ENCODE measurements around the gene NEK9. TPM values are rescaled to one million over a fixed set of nuclear protein-coding genes. Genes with fewer than 3 reads are reported as not detected.

NEK9 gene
- total and polyA plus RNA-seq, 9 of the 15 experiments (the other 6 are each of a cell fraction or from before 2014, with no cell fraction given): 2.8 to 39.6 (median 19.8) TPM

DNA sequence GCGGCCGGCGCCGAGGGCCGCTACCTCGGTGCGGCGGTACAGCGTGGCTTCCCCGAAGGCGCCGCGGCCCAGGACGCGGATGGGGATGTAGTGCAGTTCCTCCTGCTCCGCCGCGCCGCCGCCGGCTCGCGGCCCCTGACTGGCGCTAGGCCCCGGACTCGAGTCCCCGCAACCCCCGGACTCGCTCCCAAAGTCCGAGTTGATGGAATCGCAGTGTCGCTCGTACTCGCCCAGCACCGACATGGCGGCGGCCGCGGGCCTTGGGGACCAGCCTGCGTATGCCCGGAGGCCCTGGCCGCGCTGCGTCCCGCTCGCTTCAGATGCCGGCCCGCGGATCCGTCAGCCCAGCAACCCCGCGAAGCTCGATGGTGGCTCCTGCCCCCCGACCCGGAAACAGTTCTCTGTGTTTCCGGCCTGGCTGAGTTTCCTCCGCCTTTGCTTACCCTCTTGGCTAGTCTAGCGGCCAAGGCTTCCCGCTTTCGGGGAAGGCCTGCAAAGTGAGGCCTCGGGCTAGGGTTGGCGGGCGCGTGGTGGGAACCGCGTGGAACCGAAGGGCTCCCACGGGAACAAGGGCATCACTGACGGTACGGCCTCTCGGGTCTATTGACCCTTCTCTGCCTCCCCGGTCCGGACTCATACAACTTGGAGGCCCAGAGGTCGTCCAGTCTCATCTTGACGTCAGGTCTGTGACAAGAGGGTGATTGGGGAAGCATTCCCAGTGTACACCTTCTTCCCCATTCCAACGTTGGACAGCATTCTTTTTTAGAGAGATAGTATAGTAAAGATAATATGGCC lies at the start of gene NEK9 (continued):
- TF ChIP-seq, protein P1, sequence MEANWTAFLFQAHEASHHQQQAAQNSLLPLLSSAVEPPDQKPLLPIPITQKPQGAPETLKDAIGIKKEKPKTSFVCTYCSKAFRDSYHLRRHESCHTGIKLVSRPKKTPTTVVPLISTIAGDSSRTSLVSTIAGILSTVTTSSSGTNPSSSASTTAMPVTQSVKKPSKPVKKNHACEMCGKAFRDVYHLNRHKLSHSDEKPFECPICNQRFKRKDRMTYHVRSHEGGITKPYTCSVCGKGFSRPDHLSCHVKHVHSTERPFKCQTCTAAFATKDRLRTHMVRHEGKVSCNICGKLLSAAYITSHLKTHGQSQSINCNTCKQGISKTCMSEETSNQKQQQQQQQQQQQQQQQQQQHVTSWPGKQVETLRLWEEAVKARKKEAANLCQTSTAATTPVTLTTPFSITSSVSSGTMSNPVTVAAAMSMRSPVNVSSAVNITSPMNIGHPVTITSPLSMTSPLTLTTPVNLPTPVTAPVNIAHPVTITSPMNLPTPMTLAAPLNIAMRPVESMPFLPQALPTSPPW (CRISPR knock-in tag; IDR thresholded peaks at IDR 0.05): peak; percentile 42; the same call in 1 of the 2 replicates
- TF ChIP-seq GATA2 (CRISPR knock-in tag; IDR thresholded peaks at IDR 0.05) (no peak), TCF3 (CRISPR knock-in tag; IDR thresholded peaks at IDR 0.05) (no peak), ATF7 (IDR thresholded peaks at IDR 0.05) (peak; percentile 60; the same call in 1 of the 2 replicates), ATF1 (CRISPR knock-in tag; IDR thresholded peaks at IDR 0.05) (no peak), ATF1 (tag; IDR thresholded peaks at IDR 0.05) (peak; percentile 76), ZNF695 (CRISPR knock-in tag; IDR thresholded peaks at IDR 0.05) (no peak), RAD21 (CRISPR knock-in tag; conservative IDR thresholded peaks at IDR 0.05 in 1 of 2, IDR thresholded peaks at IDR 0.05 in 1 of 2) (no peak), CBFA2T2 (conservative IDR thresholded peaks at IDR 0.05) (no peak), ZNF347 (CRISPR knock-in tag; IDR thresholded peaks at IDR 0.05; ENCODE audit: low read depth) (no peak), ZNF589 (CRISPR knock-in tag; IDR thresholded peaks at IDR 0.05; ENCODE audit: low read depth) (no peak), ZBTB49 (CRISPR knock-in tag; IDR thresholded peaks at IDR 0.05; ENCODE audit: borderline replicate concordance) (no peak), THRA (IDR thresholded peaks at IDR 0.05) (no peak), HMG20B (CRISPR knock-in tag; IDR thresholded peaks at IDR 0.05) (no peak)
- TF ChIP-seq, protein P2, sequence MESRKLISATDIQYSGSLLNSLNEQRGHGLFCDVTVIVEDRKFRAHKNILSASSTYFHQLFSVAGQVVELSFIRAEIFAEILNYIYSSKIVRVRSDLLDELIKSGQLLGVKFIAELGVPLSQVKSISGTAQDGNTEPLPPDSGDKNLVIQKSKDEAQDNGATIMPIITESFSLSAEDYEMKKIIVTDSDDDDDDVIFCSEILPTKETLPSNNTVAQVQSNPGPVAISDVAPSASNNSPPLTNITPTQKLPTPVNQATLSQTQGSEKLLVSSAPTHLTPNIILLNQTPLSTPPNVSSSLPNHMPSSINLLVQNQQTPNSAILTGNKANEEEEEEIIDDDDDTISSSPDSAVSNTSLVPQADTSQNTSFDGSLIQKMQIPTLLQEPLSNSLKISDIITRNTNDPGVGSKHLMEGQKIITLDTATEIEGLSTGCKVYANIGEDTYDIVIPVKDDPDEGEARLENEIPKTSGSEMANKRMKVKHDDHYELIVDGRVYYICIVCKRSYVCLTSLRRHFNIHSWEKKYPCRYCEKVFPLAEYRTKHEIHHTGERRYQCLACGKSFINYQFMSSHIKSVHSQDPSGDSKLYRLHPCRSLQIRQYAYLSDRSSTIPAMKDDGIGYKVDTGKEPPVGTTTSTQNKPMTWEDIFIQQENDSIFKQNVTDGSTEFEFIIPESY (CRISPR knock-in tag; IDR thresholded peaks at IDR 0.05): no peak
- TF ChIP-seq, protein P3, sequence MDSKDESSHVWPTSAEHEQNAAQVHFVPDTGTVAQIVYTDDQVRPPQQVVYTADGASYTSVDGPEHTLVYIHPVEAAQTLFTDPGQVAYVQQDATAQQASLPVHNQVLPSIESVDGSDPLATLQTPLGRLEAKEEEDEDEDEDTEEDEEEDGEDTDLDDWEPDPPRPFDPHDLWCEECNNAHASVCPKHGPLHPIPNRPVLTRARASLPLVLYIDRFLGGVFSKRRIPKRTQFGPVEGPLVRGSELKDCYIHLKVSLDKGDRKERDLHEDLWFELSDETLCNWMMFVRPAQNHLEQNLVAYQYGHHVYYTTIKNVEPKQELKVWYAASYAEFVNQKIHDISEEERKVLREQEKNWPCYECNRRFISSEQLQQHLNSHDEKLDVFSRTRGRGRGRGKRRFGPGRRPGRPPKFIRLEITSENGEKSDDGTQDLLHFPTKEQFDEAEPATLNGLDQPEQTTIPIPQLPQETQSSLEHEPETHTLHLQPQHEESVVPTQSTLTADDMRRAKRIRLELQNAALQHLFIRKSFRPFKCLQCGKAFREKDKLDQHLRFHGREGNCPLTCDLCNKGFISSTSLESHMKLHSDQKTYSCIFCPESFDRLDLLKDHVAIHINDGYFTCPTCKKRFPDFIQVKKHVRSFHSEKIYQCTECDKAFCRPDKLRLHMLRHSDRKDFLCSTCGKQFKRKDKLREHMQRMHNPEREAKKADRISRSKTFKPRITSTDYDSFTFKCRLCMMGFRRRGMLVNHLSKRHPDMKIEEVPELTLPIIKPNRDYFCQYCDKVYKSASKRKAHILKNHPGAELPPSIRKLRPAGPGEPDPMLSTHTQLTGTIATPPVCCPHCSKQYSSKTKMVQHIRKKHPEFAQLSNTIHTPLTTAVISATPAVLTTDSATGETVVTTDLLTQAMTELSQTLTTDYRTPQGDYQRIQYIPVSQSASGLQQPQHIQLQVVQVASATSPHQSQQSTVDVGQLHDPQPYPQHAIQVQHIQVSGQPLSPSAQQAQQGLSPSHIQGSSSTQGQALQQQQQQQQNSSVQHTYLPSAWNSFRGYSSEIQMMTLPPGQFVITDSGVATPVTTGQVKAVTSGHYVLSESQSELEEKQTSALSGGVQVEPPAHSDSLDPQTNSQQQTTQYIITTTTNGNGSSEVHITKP (IDR thresholded peaks at IDR 0.05; ENCODE audit: partially characterized antibody): peak; percentile 81
